Measurements from ENCODE around the gene KRTAP22-1.

Gene KRTAP22-1

GRCh38 chr21:30600787-30601186 lies at the start of gene KRTAP22-1:
KRTAP22-1 (plus strand) TSS chr21:30601087.
- no peak within 1 kb of the TSS for H3K4me3 ChIP-seq (ENCODE audit: low read depth, low read length)
- no peak for DNase-seq (ENCODE audit: low read depth)

GRCh38 chr21:30552782-30553181 lies 48.1 kb upstream of the KRTAP22-1 start:
- H3K4me3 ChIP-seq (ENCODE audit: low read depth, low read length) = no peak overlapping the region
- no peak for DNase-seq (ENCODE audit: low read depth)

- no peak for DNase-seq (ENCODE audit: low read depth)
- no peak overlapping the region for H3K4me3 ChIP-seq (ENCODE audit: low read depth, low read length)
These were observed 45.8 kb upstream of the KRTAP22-1 start for GRCh38 chr21:30555095-30555494.

GRCh38 chr21:30561264-30561895 lies 39.5 kb upstream of the KRTAP22-1 start, which contains the start of gene KRTAP19-7:
KRTAP19-7 (minus strand) TSS chr21:30561314; CDS start chr21:30561289, 25 bp downstream.
- no peak within 1 kb of the TSS for H3K4me3 ChIP-seq (ENCODE audit: low read depth, low read length)
- no peak for DNase-seq (ENCODE audit: low read depth)

- no peak for DNase-seq (ENCODE audit: low read depth)
- no peak overlapping the region for H3K4me3 ChIP-seq (ENCODE audit: low read depth, low read length)
These were observed 38.9 kb upstream of the KRTAP22-1 start for GRCh38 chr21:30561957-30562356.

GRCh38 chr21:30563072-30563471 lies 37.8 kb upstream of the KRTAP22-1 start:
- H3K4me3 ChIP-seq (ENCODE audit: low read depth, low read length) = no peak overlapping the region
- DNase-seq (ENCODE audit: low read depth) = no peak

- no peak overlapping the region for H3K4me3 ChIP-seq (ENCODE audit: low read depth, low read length)
- no peak for DNase-seq (ENCODE audit: low read depth)
These were observed 37.3 kb upstream of the KRTAP22-1 start for GRCh38 chr21:30563630-30564029.

GRCh38 chr21:30567617-30568016 lies 33.3 kb upstream of the KRTAP22-1 start:
- no peak for DNase-seq (ENCODE audit: low read depth)
- no peak overlapping the region for H3K4me3 ChIP-seq (ENCODE audit: low read depth, low read length)

GRCh38 chr21:30577766-30578165 lies 23.1 kb upstream of the KRTAP22-1 start:
- DNase-seq (ENCODE audit: low read depth) = no peak
- no peak overlapping the region for H3K4me3 ChIP-seq (ENCODE audit: low read depth, low read length)

GRCh38 chr21:30579346-30579745 lies 21.5 kb upstream of the KRTAP22-1 start:
- DNase-seq (ENCODE audit: low read depth) = no peak
- no peak overlapping the region for H3K4me3 ChIP-seq (ENCODE audit: low read depth, low read length)

- no peak overlapping the region for H3K4me3 ChIP-seq (ENCODE audit: low read depth, low read length)
- no peak for DNase-seq (ENCODE audit: low read depth)
These were observed 20.8 kb upstream of the KRTAP22-1 start for GRCh38 chr21:30580132-30580531.

GRCh38 chr21:30582870-30583269 lies 18.0 kb upstream of the KRTAP22-1 start:
- no peak overlapping the region for H3K4me3 ChIP-seq (ENCODE audit: low read depth, low read length)
- DNase-seq (ENCODE audit: low read depth) = no peak

GRCh38 chr21:30590297-30590696 lies 10.6 kb upstream of the KRTAP22-1 start, which contains the start of gene KRTAP22-2:
KRTAP22-2 (minus strand) TSS chr21:30590397.
- H3K4me3 ChIP-seq (ENCODE audit: low read depth, low read length) = no peak within 1 kb of the TSS
- no peak for DNase-seq (ENCODE audit: low read depth)

GRCh38 chr21:30592140-30592539 lies 8.7 kb upstream of the KRTAP22-1 start, which contains the start of gene KRTAP6-3:
KRTAP6-3 (plus strand) TSS chr21:30592440; CDS start chr21:30592446, 6 bp downstream.
- no peak within 1 kb of the TSS for H3K4me3 ChIP-seq (ENCODE audit: low read depth, low read length)
- DNase-seq (ENCODE audit: low read depth) = no peak

- H3K4me3 ChIP-seq (ENCODE audit: low read depth, low read length) = no peak within 1 kb of the TSS
- no peak for DNase-seq (ENCODE audit: low read depth)
These were observed 2.1 kb upstream of the KRTAP22-1 start, which contains the start of gene KRTAP6-2 for GRCh38 chr21:30598802-30599201. KRTAP6-2 (minus strand) TSS chr21:30598902; CDS start chr21:30598874, 28 bp downstream.

- no peak overlapping the region for H3K4me3 ChIP-seq (ENCODE audit: low read depth, low read length)
- DNase-seq (ENCODE audit: low read depth) = no peak
These were observed 5.1 kb downstream of the KRTAP22-1 start for GRCh38 chr21:30605968-30606367.

GRCh38 chr21:30612132-30612531 lies 11.2 kb downstream of the KRTAP22-1 start:
- H3K4me3 ChIP-seq (ENCODE audit: low read depth, low read length) = no peak overlapping the region
- no peak for DNase-seq (ENCODE audit: low read depth)

GRCh38 chr21:30613836-30614235 lies 12.9 kb downstream of the KRTAP22-1 start, which contains the start of gene KRTAP6-1:
KRTAP6-1 (minus strand) TSS chr21:30613930; CDS start chr21:30613904, 26 bp downstream.
- DNase-seq (ENCODE audit: low read depth) = no peak
- no peak within 1 kb of the TSS for H3K4me3 ChIP-seq (ENCODE audit: low read depth, low read length)

- no peak overlapping the region for H3K4me3 ChIP-seq (ENCODE audit: low read depth, low read length)
- DNase-seq (ENCODE audit: low read depth) = no peak
These were observed 14.3 kb downstream of the KRTAP22-1 start for GRCh38 chr21:30615199-30615598.

- no peak within 1 kb of the TSS for H3K4me3 ChIP-seq (ENCODE audit: low read depth, low read length)
- DNase-seq (ENCODE audit: low read depth) = no peak
These were observed 15.2 kb downstream of the KRTAP22-1 start, which contains the start of gene KRTAP20-1 for GRCh38 chr21:30616125-30616524. KRTAP20-1 (plus strand) TSS chr21:30616425; CDS start chr21:30616455, 30 bp downstream.

GRCh38 chr21:30620080-30620479 lies 19.2 kb downstream of the KRTAP22-1 start:
- DNase-seq (ENCODE audit: low read depth) = no peak
- H3K4me3 ChIP-seq (ENCODE audit: low read depth, low read length) = no peak overlapping the region
